Left ventricle myocardium inferior (tissue), 1 donor: ENCODE measurements around the gene GSTM1. TPM values are rescaled to one million over a fixed set of nuclear protein-coding genes. Genes with fewer than 3 reads are reported as not detected.

ENCODE experiments used
- DNase-seq: peaks from one replicate; pipeline ENCODE4 v3.0.0-alpha.2; 2020
- H3K27ac ChIP-seq: fragments of 200-600 bp; replicated peaks from 2 replicates; pipeline ENCODE4 v1.8.0; 2021
- H3K27me3 ChIP-seq: fragments of 200-600 bp; 2 replicates; pipeline ENCODE4 v1.8.0; 2021; ENCODE audit warnings: low read depth
- H3K36me3 ChIP-seq: fragments of 200-600 bp; 2 replicates; pipeline ENCODE4 v1.8.0; 2021
- H3K4me1 ChIP-seq: fragments of 200-600 bp; 2 replicates; pipeline ENCODE4 v1.8.0; 2021
- H3K4me3 ChIP-seq: fragments of 200-600 bp; 2 replicates; pipeline ENCODE4 v1.8.0; 2021; ENCODE audit warnings: mild to moderate bottlenecking, moderate library complexity
- H3K9me3 ChIP-seq: fragments of 200-600 bp; replicated peaks from 2 replicates; pipeline ENCODE4 v1.8.0; 2021
- intact Hi-C: fragments of 100-400 bp; cut with micrococcal nuclease; formaldehyde crosslinking; loops from one replicate; pipeline ENCODE4 v1.11.0; 2022
- total RNA-seq: library from RNA; stranded (reverse); fragmentation: NEBNext Ultra II Directional; extraction: Animal tissue kit (Norgen Biotek cat#: 25700); gene quantifications from one replicate; pipeline ENCODE4 v1.2.1, GENCODE V29; 2021
- TF ChIP-seq, protein P1 (sequence below): fragments of 200-600 bp; IDR thresholded peaks from 2 replicates; pipeline ENCODE4 v1.8.0; 2021; ENCODE audit warnings: antibody characterized with exemption, mild to moderate bottlenecking, borderline replicate concordance
- donor health status: DM: no; HTN: yes; CAD: no; lungs with severe emphysema.

GSTM1 gene
- total RNA-seq, 1 donor from 2014 or later = not detected

DNA sequence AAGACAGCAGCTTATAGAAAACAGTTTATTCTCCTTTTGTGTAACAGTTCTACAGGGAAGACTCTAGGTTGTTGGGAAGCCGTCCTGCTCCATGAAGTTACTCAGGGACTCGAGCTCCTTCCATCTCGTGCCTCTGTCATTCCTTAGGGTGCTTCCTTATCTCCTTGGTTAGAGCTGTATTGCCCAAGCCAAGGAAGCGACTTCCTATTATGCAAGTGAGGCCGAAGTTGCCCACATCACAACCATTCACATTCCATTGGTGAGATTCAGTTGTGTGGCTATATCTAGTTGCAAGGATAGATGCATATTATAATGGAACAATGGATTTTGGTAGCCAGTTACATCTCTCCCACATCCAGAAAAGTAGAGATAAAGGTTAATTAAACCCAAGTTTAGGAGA, 33.4 kb downstream of the GSTM1 start:
- H3K36me3 ChIP-seq = no peaks in the 10 kb centered on the region
- no peak overlapping the region for H3K27ac ChIP-seq
- intact Hi-C loops = no loop called here
- no peak for DNase-seq
- no peak overlapping the region for H3K4me3 ChIP-seq
- H3K4me1 ChIP-seq = no peaks in the 10 kb centered on the region
- no peaks in the 10 kb centered on the region for H3K27me3 ChIP-seq
- H3K9me3 ChIP-seq = no peaks in the 10 kb centered on the region
- TF ChIP-seq, protein P1, sequence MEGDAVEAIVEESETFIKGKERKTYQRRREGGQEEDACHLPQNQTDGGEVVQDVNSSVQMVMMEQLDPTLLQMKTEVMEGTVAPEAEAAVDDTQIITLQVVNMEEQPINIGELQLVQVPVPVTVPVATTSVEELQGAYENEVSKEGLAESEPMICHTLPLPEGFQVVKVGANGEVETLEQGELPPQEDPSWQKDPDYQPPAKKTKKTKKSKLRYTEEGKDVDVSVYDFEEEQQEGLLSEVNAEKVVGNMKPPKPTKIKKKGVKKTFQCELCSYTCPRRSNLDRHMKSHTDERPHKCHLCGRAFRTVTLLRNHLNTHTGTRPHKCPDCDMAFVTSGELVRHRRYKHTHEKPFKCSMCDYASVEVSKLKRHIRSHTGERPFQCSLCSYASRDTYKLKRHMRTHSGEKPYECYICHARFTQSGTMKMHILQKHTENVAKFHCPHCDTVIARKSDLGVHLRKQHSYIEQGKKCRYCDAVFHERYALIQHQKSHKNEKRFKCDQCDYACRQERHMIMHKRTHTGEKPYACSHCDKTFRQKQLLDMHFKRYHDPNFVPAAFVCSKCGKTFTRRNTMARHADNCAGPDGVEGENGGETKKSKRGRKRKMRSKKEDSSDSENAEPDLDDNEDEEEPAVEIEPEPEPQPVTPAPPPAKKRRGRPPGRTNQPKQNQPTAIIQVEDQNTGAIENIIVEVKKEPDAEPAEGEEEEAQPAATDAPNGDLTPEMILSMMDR = no peak

- intact Hi-C loops = no loop called here
- Histone ChIP-seq H3K9me3 (no peaks in the 10 kb centered on the region), H3K27ac (no peak overlapping the region), H3K4me3 (no peak overlapping the region), H3K36me3 (no peaks in the 10 kb centered on the region), H3K4me1 (no peaks in the 10 kb centered on the region), H3K27me3 (no peaks in the 10 kb centered on the region)
- DNase-seq = no peak
- TF ChIP-seq, protein P1 = no peak
Measured at GRCh38 chr1:109721971-109722370, 34.4 kb downstream of the GSTM1 start.

DNA sequence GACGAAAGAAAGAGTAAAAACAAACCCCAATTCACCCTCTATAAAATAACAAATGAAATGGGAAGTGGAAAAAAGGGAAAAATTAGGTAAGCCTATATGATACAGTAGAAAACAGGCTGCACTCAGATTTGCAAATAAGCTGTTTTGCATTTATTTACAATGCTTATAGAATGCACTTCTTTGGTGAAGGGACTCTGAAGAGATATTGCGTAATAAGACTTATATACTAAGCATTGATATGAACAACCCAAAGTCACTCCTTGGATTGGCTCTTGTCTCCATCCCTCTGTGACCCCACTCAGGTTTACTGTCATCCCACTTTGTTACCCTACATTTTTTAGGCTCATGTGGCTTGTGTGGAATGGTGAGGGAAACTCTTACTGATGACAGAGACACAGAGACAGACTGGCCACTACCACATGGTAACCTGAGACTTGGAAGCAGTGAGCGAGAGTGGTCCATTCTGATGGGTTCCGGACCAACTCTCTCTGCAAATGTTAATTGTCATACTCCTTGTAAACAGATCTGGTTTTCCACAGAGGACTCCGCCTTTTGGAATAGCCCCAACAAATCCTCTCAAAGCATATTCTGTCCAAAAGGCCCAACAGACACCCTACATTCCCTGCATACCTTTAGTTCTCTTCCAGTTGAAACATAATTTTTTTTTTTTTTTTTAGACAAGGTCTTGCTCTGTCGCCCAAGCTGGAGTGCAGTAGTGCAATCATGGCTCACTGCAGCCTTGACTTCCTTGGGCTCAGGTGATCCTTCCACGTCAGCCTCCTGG, 35.5 kb downstream of the GSTM1 start:
- no peak for DNase-seq
- Histone ChIP-seq H3K36me3 (no peaks in the 10 kb centered on the region), H3K4me3 (no peak overlapping the region), H3K27ac (no peak overlapping the region), H3K9me3 (no peaks in the 10 kb centered on the region), H3K4me1 (no peaks in the 10 kb centered on the region), H3K27me3 (no peaks in the 10 kb centered on the region)
- intact Hi-C loops = no loop called here
- TF ChIP-seq, protein P1 = no peak

DNA sequence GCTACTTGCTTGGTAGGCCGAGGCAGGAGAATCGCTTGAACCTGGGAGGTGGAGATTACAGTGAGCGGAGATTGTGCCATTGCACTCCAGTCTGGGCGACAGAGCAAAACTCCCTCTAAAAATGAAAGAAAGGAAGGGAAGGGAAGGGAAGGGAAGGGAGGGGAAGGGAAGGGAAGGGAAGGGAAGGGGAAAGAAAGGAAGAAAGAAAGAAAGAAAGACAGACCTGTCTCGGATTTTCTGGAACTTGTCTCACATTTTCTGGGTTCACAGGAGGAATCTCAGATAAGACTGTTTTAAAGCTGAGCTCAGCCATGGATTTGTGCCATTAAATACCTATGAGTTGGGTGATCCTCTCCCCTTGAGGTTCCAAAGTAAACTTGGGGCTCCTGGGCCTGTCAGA, 37.3 kb downstream of the GSTM1 start:
- H3K4me1 ChIP-seq = no peaks in the 10 kb centered on the region
- DNase-seq = no peak
- H3K27me3 ChIP-seq = no peaks in the 10 kb centered on the region
- intact Hi-C loops = no loop called here
- no peaks in the 10 kb centered on the region for H3K9me3 ChIP-seq
- no peaks in the 10 kb centered on the region for H3K36me3 ChIP-seq
- TF ChIP-seq, protein P1 = no peak
- no peak overlapping the region for H3K4me3 ChIP-seq
- H3K27ac ChIP-seq = no peak overlapping the region

GRCh38 chr1:109725510-109725909, 37.9 kb downstream of the GSTM1 start:
- H3K36me3 ChIP-seq = no peaks in the 10 kb centered on the region
- no peaks in the 10 kb centered on the region for H3K4me1 ChIP-seq
- no peak overlapping the region for H3K4me3 ChIP-seq
- TF ChIP-seq, protein P1 = no peak
- no peaks in the 10 kb centered on the region for H3K27me3 ChIP-seq
- intact Hi-C loops = no loop called here
- no peak overlapping the region for H3K27ac ChIP-seq
- DNase-seq = no peak
- H3K9me3 ChIP-seq = no peaks in the 10 kb centered on the region
